Activated effector memory CD4-positive, alpha-beta T cell treated with Interleukin-2 at 50 U/mL for 16 hours (primary cell): ENCODE results near the gene CRP.
"Not testable (repeated sequence)": the region's sequence is repeated elsewhere in the genome, so short reads cannot be mapped to it uniquely, and the experiment has no call there.

Experiments
- DNase-seq: peaks from one replicate; pipeline ENCODE4 v3.0.0-alpha.2; 2020

CRP gene

DNA sequence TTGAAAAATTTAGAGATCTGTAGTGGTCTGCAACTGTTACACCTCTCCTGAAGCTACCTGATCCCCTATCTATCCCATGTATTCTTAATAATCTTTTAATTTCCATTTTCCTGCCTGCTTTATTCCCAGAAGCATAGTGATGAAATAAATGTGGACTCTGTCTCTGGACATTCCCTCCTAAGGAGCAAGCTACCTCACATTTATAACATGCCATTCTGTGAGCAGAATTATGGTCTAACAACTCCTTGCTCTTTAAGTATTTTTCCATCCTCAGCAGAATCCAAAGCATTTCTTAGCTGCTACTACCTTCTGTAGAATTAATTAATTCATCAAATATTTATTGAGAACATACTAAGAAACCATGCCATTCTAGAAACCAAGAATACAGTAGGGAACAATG, 15.1 kb downstream of the CRP start:
- no peak for DNase-seq

DNA sequence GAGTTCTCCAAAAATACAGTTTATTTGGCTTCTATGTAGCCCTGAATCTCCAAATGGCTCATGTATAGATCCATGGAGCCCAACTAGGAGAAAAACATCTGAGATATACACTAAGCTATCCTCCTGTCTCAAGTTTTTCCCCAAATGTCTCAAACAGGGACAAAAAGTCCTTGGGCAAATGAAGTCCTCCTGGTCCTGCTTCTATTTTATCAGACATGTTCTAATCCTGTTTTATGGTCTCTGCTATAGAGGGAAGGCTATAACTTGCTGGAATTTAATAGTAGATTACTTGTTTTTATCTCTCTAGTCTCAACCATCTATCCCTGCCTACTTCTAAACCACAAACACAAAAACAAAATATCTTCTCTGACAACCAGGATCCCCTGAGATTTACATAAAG, 26.9 kb downstream of the CRP start:
- no peak for DNase-seq

DNA sequence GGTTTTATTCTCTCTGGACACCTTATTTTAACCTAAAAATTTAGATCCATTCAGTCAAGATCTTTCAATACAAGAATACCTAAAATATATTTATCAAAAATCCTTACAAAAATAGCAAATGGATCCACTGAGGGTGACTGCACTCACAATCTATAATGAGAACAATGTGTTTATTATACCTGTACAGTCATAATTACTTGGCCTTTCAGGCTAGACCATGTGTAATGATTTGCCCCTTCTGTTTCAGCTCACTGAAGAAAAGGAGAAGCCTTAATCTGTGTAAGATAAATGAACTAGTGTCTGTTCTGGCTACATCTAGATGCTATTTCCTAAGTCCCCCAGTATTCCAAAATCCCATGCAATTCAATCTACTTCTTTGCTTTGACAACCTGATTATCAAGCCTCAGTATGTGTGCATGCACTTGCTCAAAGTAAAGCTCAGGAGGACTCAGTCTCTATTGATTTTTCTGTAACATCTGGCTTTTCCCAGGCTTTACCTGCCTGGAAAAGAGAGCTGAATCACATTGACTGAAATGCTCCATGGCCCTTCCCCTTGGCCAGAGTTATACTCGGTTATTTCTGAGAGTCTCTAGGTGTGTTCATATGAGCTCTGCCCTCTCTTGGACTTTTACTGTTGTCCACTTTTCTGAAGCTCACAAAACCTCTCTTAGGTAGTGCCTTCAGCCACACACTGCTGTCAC, 27.6 kb downstream of the CRP start:
- DNase-seq = no peak

DNA sequence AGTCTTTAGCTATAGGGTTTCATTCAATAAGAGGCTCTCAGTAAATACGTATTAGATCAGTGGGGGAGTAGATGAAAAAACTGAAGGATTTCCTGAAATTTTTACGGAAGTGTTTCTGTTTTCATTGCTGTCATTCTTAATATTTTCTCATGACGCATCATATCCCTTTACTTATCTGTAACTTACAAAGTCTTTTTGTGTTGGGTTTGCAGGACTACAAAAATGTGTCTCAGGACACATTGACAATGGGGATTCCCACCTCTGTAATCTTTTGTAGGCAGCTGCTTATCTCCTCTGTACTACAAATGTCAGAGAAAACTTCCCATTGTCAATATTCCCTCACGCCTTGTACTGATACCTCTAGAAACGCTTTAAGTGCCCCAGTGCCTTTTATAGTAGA, 35.5 kb downstream of the CRP start:
- DNase-seq = no peak

DNA sequence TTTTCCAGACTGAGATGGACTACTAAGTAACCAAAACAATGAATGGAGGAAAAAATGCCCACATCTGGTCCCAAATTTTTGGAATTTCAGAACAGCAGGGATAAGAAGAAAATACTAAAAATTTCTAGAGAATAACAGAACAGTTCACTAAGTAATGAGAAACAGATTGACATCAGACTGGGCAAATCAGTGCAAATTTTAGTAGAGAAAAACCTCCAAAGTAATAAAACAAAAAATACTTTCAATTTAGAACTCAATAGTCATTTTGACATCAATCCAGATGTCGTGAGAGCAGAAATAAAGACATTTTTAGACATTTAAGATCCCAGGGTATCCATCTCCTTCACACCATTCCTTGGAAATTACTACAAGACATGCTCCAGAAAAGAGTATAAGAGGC, 39.3 kb downstream of the CRP start:
- no peak for DNase-seq

DNA sequence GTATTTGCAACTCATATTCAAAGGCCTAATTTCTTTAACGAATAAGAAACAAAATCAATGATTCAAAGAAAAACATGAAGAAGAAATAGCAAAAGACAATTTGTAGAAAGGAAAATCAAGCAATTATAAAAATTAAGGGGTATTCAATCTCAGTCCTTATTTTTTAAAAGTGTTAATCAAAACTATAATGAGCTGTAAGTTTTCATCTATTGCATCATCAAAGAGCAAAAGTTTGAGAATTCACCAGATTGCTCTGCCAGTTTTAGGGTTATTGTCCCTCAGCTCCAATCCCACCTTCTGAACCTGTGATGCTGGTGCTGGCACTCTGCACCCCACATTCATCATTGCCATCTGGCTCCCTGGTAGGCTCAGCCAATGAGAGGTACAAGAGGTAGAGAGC, 42.0 kb downstream of the CRP start:
- DNase-seq = not testable (repeated sequence)

DNA sequence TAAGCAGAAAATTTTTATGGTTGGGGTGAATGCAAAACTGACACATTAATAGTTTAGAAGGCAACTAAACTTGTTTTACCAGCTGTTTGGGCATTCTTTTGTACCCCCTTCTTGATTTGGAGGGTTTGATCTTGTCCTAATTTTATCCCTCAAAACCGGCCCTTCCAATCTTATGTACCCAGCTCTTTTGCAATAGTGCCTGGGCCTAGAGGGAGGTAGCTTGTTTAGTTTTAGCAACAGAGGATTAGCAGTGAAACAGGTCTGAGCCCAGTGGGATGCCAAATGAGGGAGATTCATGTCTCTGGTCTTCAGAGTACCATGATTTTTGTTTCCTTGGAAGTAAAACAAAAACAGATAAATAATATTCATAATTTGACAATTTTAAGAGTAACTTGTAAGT, 45.1 kb downstream of the CRP start:
- DNase-seq = no peak

DNA sequence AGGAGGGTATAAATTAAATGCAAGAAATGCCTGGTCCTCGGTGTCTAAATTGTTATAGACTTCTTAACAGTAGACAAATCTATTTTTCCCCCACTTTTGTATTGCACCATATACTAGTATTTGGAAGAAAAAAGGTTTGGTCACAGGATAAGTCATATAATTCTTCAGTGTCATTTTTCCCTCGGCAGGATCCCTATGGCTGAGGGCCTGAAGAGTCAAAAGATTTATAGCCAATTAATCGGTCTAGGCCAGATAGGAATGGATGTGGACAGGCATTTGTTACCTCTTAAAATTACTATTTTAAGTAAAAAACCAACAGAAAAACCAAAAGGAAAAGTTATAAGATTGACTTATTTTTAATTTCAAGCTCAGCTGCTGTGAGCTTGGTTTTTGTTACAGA, 45.6 kb downstream of the CRP start:
- no peak for DNase-seq

DNA sequence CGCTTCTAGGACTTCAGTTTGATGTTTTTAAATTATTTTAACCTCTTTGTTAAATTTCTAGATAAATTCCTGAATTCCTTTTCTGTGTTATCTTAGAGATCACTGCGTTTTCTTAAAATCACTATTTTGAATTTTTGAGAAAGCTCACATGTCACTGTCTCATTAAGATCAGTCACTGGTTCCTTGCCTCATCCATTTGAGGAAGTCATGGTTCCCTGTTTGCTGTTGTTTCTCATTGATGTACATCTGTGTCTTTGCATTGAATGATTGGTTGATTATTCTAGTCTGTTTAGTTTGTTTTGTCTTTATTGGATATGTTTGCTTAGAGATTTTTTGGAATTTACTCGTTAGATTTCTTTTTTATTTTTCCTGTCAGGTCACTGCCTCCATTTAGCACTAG, 50.1 kb downstream of the CRP start:
- no peak for DNase-seq

DNA sequence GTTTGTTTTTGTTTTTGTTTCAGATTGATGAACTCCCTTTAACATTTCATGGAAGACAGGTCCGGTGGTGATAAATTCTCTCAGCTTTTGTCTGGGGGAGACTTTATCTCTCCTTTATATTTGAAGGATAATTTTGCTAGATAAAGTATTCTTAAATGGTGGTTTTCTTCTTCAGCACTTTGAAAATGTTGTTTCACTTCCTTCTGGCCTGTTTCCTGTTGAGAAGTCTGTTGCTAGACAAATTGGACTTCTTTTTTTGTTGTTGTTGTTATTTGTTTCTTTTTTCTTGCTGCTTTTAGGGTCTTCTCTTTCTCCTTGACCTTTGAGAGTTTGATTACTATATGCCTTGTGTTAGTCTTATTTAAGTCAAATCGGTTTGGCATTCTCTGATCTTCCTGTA, 50.8 kb downstream of the CRP start:
- no peak for DNase-seq
